ENCODE results near the gene TMED7.

DNA sequence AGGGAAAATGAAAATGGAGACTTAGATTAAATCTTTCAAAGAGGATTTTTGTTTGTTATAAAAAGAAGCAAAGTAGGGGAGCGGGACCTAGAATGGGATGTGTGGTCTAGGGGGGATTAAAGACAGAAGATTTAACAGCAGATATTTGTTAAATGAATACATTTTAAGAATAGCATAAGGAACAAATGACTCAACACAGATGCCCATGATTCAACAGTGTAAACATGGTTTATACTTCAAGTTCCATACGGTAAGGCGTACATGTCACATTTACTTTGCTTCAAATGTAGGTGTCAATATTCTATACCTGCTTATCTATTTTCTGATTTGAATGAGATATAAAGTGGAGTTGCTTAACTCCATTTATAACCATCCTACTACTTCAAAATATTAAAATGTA is 25.1 kb downstream of the TMED7 start:
- TF ChIP-seq POLR2AphosphoS5 (IDR thresholded peaks at IDR 0.05; ENCODE audit: low read depth, low read length) (no peak), SIN3A (IDR thresholded peaks at IDR 0.05; ENCODE audit: borderline replicate concordance, insufficient read depth, low read length) (no peak), TAF1 (IDR thresholded peaks at IDR 0.05; ENCODE audit: borderline replicate concordance, insufficient read depth, low read length) (no peak), FOXP2 (optimal IDR thresholded peaks at IDR 0.05; ENCODE audit: borderline replicate concordance, extremely low read depth, extremely low read length, insufficient read depth) (no peak)
- TF ChIP-seq, protein P1, sequence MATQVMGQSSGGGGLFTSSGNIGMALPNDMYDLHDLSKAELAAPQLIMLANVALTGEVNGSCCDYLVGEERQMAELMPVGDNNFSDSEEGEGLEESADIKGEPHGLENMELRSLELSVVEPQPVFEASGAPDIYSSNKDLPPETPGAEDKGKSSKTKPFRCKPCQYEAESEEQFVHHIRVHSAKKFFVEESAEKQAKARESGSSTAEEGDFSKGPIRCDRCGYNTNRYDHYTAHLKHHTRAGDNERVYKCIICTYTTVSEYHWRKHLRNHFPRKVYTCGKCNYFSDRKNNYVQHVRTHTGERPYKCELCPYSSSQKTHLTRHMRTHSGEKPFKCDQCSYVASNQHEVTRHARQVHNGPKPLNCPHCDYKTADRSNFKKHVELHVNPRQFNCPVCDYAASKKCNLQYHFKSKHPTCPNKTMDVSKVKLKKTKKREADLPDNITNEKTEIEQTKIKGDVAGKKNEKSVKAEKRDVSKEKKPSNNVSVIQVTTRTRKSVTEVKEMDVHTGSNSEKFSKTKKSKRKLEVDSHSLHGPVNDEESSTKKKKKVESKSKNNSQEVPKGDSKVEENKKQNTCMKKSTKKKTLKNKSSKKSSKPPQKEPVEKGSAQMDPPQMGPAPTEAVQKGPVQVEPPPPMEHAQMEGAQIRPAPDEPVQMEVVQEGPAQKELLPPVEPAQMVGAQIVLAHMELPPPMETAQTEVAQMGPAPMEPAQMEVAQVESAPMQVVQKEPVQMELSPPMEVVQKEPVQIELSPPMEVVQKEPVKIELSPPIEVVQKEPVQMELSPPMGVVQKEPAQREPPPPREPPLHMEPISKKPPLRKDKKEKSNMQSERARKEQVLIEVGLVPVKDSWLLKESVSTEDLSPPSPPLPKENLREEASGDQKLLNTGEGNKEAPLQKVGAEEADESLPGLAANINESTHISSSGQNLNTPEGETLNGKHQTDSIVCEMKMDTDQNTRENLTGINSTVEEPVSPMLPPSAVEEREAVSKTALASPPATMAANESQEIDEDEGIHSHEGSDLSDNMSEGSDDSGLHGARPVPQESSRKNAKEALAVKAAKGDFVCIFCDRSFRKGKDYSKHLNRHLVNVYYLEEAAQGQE (IDR thresholded peaks at IDR 0.05; ENCODE audit: insufficient read depth in 1 of 2, low read depth in 2 of 2, low read length in 2 of 2) = no peak
